Activated CD4-positive, alpha-beta T cell treated with anti-CD3 and anti-CD28 coated beads, Interleukin-2, amount 50 U/mL, for 4 hours (primary cell): Measurements from ENCODE around the gene SYT9.

Experiments used
- DNase-seq, 2 experiments: peaks; one replicate each; pipeline ENCODE4 v3.0.0-alpha.2; 2020

SYT9 gene

GRCh38 chr11:7347611-7348431 is 96.1 kb downstream of the SYT9 start:
- no peak for DNase-seq

GRCh38 chr11:7348432-7349304 is 97.0 kb downstream of the SYT9 start:
- DNase-seq, result no peak

- DNase-seq, result no peak
Measured at GRCh38 chr11:7351228-7351627, 99.5 kb downstream of the SYT9 start.

GRCh38 chr11:7353100-7353499 is 101.4 kb downstream of the SYT9 start:
- DNase-seq, result no peak

- DNase-seq, result no peak
Measured at GRCh38 chr11:7364660-7365059, 113.0 kb downstream of the SYT9 start.

- no peak for DNase-seq
Measured at GRCh38 chr11:7367803-7368202, 116.1 kb downstream of the SYT9 start.

- DNase-seq, result no peak
Measured at GRCh38 chr11:7376386-7376785, 124.7 kb downstream of the SYT9 start.

- no peak for DNase-seq
Measured at GRCh38 chr11:7381937-7382336, 130.2 kb downstream of the SYT9 start.

GRCh38 chr11:7383406-7383805 is 131.7 kb downstream of the SYT9 start:
- no peak for DNase-seq

- DNase-seq, result no peak
Measured at GRCh38 chr11:7384691-7385090, 133.0 kb downstream of the SYT9 start.

GRCh38 chr11:7385532-7385931 is 133.8 kb downstream of the SYT9 start:
- DNase-seq, result no peak

- no peak for DNase-seq
Measured at GRCh38 chr11:7413961-7414915, 162.5 kb downstream of the SYT9 start.

- DNase-seq, result no peak
Measured at GRCh38 chr11:7414973-7415817, 163.5 kb downstream of the SYT9 start.

- DNase-seq, result no peak
Measured at GRCh38 chr11:7416080-7416479, 164.4 kb downstream of the SYT9 start.

- no peak for DNase-seq
Measured at GRCh38 chr11:7417328-7417727, 165.6 kb downstream of the SYT9 start.

GRCh38 chr11:7418061-7418460 is 166.4 kb downstream of the SYT9 start:
- DNase-seq, result no peak

- no peak for DNase-seq
Measured at GRCh38 chr11:7418906-7419305, 167.2 kb downstream of the SYT9 start.

- no peak for DNase-seq
Measured at GRCh38 chr11:7421136-7421535, 169.4 kb downstream of the SYT9 start.

- no peak for DNase-seq
Measured at GRCh38 chr11:7422544-7423331, 171.0 kb downstream of the SYT9 start.

GRCh38 chr11:7423946-7424345 is 172.2 kb downstream of the SYT9 start:
- no peak for DNase-seq

- DNase-seq, result no peak
Measured at GRCh38 chr11:7427733-7428132, 176.0 kb downstream of the SYT9 start.
